Measurements from ENCODE around the gene IFT57. TPM values are rescaled to one million over a fixed set of nuclear protein-coding genes. Genes with fewer than 3 reads are reported as not detected.
"Not testable (repeated sequence)": the region's sequence is repeated elsewhere in the genome, so short reads cannot be mapped to it uniquely, and the experiment has no call there.

Gene IFT57, protein sequence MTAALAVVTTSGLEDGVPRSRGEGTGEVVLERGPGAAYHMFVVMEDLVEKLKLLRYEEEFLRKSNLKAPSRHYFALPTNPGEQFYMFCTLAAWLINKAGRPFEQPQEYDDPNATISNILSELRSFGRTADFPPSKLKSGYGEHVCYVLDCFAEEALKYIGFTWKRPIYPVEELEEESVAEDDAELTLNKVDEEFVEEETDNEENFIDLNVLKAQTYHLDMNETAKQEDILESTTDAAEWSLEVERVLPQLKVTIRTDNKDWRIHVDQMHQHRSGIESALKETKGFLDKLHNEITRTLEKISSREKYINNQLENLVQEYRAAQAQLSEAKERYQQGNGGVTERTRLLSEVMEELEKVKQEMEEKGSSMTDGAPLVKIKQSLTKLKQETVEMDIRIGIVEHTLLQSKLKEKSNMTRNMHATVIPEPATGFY
- 63.8 and 70.5 TPM in 2 replicates for total RNA-seq
- long read RNA-seq, transcript IFT57-201 (11 exons, 3,203 nt): major isoform, 199 of 271 reads
- long read RNA-seq, partial matches to known transcripts: 44 of 271 reads
- long read RNA-seq, other reads (novel, unspliced or antisense): 24 of 271 reads

DNA sequence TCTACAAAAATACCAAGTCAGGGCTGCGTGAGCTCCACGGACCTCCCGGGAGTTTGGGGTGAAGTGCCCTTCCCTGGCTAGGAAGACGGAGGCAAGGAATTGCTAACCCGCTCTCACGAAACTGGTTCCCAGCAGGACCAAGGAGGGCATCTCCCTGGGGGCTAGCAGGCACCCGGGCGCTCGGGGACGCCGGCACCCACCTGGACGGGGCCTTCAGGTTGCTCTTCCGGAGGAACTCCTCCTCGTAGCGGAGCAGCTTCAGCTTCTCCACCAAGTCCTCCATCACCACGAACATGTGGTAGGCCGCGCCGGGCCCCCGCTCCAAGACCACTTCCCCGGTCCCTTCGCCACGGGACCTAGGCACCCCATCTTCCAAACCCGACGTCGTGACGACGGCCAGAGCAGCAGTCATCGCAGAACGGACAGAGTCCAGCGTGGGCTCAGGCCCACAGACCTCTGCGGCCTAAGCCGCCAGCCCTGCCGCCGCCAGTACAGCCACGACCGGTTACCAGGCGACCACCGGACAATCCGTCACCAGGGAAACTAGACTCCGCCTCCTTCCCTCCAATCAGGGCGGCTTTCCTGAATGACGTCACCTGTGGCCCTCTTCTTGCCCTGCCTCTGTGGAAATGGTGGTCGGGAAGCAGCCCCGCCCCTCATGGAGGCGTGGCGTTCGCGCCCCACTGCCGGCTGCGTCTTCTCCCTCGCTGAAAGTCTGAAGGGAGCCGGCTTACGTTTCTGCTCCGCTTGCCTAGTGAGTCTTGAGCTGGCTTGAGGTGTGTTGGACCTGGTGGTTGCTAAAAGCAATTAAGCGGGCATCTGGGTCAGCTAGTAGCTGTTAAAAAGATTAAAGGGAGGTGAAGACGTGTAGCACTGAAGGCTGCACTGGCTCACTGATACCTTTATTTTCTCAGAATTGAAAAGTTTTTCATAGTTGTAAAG lies at the start of gene IFT57:
IFT57 (minus strand) TSS at position 514 of the 942 bp plus-strand sequence; CDS start at position 412, 102 bp downstream.
- Mint-ChIP-seq H3K36me3 (ENCODE audit: insufficient read depth) (peaks cover 2% of the 10 kb centered on the region), H3K9me3 (ENCODE audit: low read depth) (no peaks in the 10 kb centered on the region), H3K4me3 (ENCODE audit: low read depth) (peak within 1 kb of the TSS; percentile 99), H3K27me3 (peaks cover 2% of the 10 kb centered on the region), H3K4me1 (ENCODE audit: low read depth) (peaks cover 34% of the 10 kb centered on the region), H3K27ac (peak within 1 kb of the TSS; percentile 100)
- peak; percentile 94 for DNase-seq (ENCODE audit: low spot score, unreplicated experiment)
- TF ChIP-seq, protein P1, sequence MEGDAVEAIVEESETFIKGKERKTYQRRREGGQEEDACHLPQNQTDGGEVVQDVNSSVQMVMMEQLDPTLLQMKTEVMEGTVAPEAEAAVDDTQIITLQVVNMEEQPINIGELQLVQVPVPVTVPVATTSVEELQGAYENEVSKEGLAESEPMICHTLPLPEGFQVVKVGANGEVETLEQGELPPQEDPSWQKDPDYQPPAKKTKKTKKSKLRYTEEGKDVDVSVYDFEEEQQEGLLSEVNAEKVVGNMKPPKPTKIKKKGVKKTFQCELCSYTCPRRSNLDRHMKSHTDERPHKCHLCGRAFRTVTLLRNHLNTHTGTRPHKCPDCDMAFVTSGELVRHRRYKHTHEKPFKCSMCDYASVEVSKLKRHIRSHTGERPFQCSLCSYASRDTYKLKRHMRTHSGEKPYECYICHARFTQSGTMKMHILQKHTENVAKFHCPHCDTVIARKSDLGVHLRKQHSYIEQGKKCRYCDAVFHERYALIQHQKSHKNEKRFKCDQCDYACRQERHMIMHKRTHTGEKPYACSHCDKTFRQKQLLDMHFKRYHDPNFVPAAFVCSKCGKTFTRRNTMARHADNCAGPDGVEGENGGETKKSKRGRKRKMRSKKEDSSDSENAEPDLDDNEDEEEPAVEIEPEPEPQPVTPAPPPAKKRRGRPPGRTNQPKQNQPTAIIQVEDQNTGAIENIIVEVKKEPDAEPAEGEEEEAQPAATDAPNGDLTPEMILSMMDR (IDR thresholded peaks at IDR 0.05; ENCODE audit: unreplicated experiment): no peak

DNA sequence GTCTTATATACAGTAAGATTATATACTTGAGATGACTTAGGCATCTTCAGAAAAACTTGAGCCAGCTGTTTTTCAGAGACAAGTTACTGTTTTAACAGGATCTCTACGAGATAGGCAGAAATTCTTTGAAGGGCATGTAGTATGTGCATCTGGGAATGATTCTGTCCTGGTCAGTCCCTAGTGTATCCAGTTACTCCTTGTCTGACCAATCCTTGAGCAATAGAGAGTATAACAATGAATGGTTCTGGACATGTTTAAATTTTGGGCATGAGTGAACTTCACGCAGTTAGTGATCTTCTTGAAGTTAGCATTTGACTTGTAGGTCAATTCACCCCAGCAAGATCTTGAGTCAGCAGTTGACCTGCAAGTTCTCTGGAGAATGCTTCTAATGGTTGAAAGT lies 49.4 kb upstream of the IFT57 start:
- Mint-ChIP-seq H3K9me3 (ENCODE audit: low read depth) (peaks cover 18% of the 10 kb centered on the region), H3K4me1 (ENCODE audit: low read depth) (peaks cover 14% of the 10 kb centered on the region), H3K27me3 (no peaks in the 10 kb centered on the region), H3K4me3 (ENCODE audit: low read depth) (no peak overlapping the region), H3K36me3 (ENCODE audit: insufficient read depth) (peaks cover 3% of the 10 kb centered on the region), H3K27ac (no peak overlapping the region)
- TF ChIP-seq, protein P1 (IDR thresholded peaks at IDR 0.05; ENCODE audit: unreplicated experiment): no peak
- no peak for DNase-seq (ENCODE audit: low spot score, unreplicated experiment)

DNA sequence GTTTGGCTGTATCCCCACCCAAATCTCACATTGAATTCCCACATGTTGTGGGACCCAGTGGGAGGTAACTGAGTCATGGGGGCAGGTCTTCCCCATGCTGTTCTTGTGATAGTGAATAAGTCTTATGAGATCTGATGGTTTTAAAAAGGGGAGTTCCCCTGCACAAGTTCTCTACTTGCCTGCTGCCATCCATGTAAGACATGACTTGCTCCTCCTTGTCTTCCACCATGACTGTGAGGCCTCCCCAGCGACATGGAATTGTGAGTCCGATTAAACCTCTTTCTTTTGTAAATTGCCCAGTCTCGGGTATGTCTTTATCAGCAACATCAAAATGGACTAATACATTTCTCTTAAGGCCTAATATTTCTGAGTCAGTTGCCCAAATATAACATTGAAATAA lies 46.0 kb upstream of the IFT57 start:
- peaks cover 16% of the 10 kb centered on the region for H3K4me1 Mint-ChIP-seq (ENCODE audit: low read depth)
- H3K4me3 Mint-ChIP-seq (ENCODE audit: low read depth): not testable (repeated sequence)

DNA sequence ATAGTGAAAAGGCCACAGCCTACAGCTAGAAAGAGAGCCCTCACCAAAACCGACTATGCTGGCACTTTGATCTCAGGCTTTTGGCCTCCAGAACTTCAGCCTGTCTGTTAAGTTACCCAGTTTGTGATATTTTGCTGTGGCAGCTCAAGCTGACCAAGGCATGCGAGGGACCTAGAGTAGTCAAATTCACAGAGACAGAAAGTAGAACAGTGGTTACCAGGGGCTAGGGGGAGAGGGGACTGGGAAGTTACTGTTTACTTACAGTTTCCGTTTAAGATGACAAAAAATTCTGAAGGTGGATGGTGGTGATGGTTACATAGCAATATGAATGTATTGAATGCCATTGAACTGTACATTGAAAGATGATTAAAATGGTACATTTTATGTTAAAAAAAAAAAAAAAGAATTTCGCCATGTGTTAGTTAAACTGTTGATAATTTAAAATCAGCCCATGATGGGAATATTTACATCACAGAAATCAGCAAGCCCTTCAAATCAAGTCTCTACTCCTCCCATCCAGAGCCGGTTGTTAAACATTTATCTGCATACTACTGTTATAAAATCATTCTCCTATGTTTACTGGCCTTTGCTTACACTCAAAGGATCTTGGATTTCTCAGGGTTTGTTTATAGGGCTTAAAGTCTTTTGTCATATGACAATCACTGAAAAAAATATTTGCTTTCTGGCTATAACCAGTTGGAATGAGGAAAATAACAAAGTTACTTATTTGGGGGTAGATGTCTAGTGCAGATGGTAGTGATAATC lies 42.5 kb upstream of the IFT57 start:
- not testable (repeated sequence) for H3K27me3 Mint-ChIP-seq; H3K4me3 Mint-ChIP-seq (ENCODE audit: low read depth); DNase-seq (ENCODE audit: low spot score, unreplicated experiment); H3K36me3 Mint-ChIP-seq (ENCODE audit: insufficient read depth)
- peaks cover 20% of the 10 kb centered on the region for H3K9me3 Mint-ChIP-seq (ENCODE audit: low read depth)
- H3K4me1 Mint-ChIP-seq (ENCODE audit: low read depth): peaks cover 16% of the 10 kb centered on the region
- peak overlapping the region; percentile 33 for H3K27ac Mint-ChIP-seq

More for the DNA sequence above, 46.0 kb upstream of the IFT57 start:
- H3K27ac Mint-ChIP-seq; H3K27me3 Mint-ChIP-seq; DNase-seq (ENCODE audit: low spot score, unreplicated experiment); H3K36me3 Mint-ChIP-seq (ENCODE audit: insufficient read depth): not testable (repeated sequence)
- H3K9me3 Mint-ChIP-seq (ENCODE audit: low read depth): peaks cover 20% of the 10 kb centered on the region

DNA sequence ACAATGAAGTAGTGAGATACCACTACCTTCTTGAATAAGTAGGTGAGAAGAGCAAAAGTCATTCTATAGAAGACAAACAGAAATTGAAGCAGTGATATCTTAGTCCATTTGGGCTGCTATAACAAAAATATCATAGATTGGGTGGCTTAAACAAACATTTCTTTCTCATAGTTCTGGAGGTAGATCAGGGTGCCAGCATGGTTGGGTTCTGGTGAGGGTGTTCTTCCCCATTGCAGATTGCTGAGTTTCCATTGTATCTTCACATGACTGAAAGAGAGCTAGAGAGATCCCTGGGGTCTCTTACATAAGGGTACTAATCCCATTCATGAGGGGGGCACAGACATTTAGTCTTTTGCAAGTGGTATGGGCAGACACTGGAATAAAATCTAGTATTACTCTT lies 32.9 kb upstream of the IFT57 start:
- no peak overlapping the region for H3K27ac Mint-ChIP-seq
- H3K27me3 Mint-ChIP-seq: no peaks in the 10 kb centered on the region
- H3K36me3 Mint-ChIP-seq (ENCODE audit: insufficient read depth): no peaks in the 10 kb centered on the region
- peaks cover 10% of the 10 kb centered on the region for H3K9me3 Mint-ChIP-seq (ENCODE audit: low read depth)
- H3K4me1 Mint-ChIP-seq (ENCODE audit: low read depth): no peaks in the 10 kb centered on the region
- TF ChIP-seq, protein P1 (IDR thresholded peaks at IDR 0.05; ENCODE audit: unreplicated experiment): no peak
- no peak overlapping the region for H3K4me3 Mint-ChIP-seq (ENCODE audit: low read depth)
- no peak for DNase-seq (ENCODE audit: low spot score, unreplicated experiment)
